OCI-LY7 (cell line): Measurements from ENCODE around the gene SLC1A6.

Source experiments
- CTCF ChIP-seq: fragments of 200-600 bp; sonication (generic); conservative IDR thresholded peaks from 2 replicates; pipeline ENCODE4 v1.5.1; 2014; ENCODE audit warnings: mild to moderate bottlenecking, antibody characterized with exemption, low read length, moderate library complexity, mixed read lengths
- EZH2phosphoT487 ChIP-seq: fragments of 200-600 bp; sonication (generic); IDR thresholded peaks from 2 replicates; pipeline ENCODE4 v1.6.1; 2018; ENCODE audit warnings: low read depth, borderline replicate concordance, mild to moderate bottlenecking, mixed run types, antibody characterized with exemption, low read length, moderate library complexity, mixed read lengths

DNA sequence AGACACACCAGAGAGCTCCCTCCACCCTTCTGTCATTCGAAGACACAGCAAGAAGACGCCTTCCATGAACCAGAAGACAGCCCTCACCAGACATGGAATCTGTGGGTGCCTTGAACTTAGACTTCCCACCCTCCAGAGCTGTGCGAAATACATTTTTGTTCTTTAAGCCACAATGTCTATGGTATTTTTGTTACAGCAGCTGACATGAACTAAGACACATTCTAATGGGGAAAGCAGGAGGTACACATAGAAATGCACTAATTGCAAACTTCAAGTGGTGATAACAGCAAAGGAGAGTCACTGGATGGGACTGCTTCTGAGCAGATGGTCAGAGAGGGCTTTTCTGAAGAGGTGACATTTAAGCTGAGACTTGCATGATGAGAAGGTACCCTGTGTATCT is 22.2 kb downstream of the SLC1A6 start:
- TF ChIP-seq CTCF = no peak
- no peak for TF ChIP-seq EZH2phosphoT487
